ENCODE results near the gene NAGK. TPM values are rescaled to one million over a fixed set of nuclear protein-coding genes. Genes with fewer than 3 reads are reported as not detected.

The NAGK gene
- total RNA-seq, 1 donor from 2014 or later: 110 TPM

- Histone ChIP-seq H3K4me3 (no peak overlapping the region), H3K4me1 (peaks cover 23% of the 10 kb centered on the region), H3K27me3 (no peaks in the 10 kb centered on the region), H3K36me3 (peaks cover 0 to 21% of the 10 kb centered on the region in 2 donors), H3K27ac (no peak overlapping the region), H3K9me3 (no peaks in the 10 kb centered on the region)
- intact Hi-C loops (cut with DNase I): no loop called here
- TF ChIP-seq, protein P1, sequence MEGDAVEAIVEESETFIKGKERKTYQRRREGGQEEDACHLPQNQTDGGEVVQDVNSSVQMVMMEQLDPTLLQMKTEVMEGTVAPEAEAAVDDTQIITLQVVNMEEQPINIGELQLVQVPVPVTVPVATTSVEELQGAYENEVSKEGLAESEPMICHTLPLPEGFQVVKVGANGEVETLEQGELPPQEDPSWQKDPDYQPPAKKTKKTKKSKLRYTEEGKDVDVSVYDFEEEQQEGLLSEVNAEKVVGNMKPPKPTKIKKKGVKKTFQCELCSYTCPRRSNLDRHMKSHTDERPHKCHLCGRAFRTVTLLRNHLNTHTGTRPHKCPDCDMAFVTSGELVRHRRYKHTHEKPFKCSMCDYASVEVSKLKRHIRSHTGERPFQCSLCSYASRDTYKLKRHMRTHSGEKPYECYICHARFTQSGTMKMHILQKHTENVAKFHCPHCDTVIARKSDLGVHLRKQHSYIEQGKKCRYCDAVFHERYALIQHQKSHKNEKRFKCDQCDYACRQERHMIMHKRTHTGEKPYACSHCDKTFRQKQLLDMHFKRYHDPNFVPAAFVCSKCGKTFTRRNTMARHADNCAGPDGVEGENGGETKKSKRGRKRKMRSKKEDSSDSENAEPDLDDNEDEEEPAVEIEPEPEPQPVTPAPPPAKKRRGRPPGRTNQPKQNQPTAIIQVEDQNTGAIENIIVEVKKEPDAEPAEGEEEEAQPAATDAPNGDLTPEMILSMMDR (IDR thresholded peaks at IDR 0.05): no peak
- TF ChIP-seq POLR2AphosphoS5 (IDR thresholded peaks at IDR 0.05; ENCODE audit: insufficient read depth in 1 of 2, low read depth in 1 of 2): no peak
- TF ChIP-seq POLR2A (IDR thresholded peaks at IDR 0.05): no peak
- no peak for DNase-seq (ENCODE audit: extremely low spot score in 2 of 2)
Observed at GRCh38 chr2:71122387-71123298, 54.2 kb downstream of the NAGK start.

GRCh38 chr2:71125506-71126294 lies 57.3 kb downstream of the NAGK start:
- intact Hi-C loops (cut with DNase I): no loop called here
- H3K4me3 ChIP-seq: no peak overlapping the region
- no peak for DNase-seq (ENCODE audit: extremely low spot score in 2 of 2)
- H3K9me3 ChIP-seq: no peaks in the 10 kb centered on the region
- TF ChIP-seq POLR2A (IDR thresholded peaks at IDR 0.05) (no peak), POLR2AphosphoS5 (IDR thresholded peaks at IDR 0.05; ENCODE audit: insufficient read depth in 1 of 2, low read depth in 1 of 2) (no peak)
- TF ChIP-seq, protein P1 (IDR thresholded peaks at IDR 0.05): no peak
- H3K27ac ChIP-seq: no peak overlapping the region
- peaks cover 36% of the 10 kb centered on the region for H3K4me1 ChIP-seq
- peaks cover 0 to 11% of the 10 kb centered on the region in 2 donors for H3K36me3 ChIP-seq
- no peaks in the 10 kb centered on the region for H3K27me3 ChIP-seq

- TF ChIP-seq POLR2A (IDR thresholded peaks at IDR 0.05) (no peak), POLR2AphosphoS5 (IDR thresholded peaks at IDR 0.05; ENCODE audit: insufficient read depth in 1 of 2, low read depth in 1 of 2) (no peak)
- TF ChIP-seq, protein P1 (IDR thresholded peaks at IDR 0.05): no peak
- Histone ChIP-seq H3K4me1 (peaks cover 40% of the 10 kb centered on the region), H3K4me3 (no peak overlapping the region), H3K27me3 (no peaks in the 10 kb centered on the region), H3K36me3 (no peaks in the 10 kb centered on the region), H3K9me3 (no peaks in the 10 kb centered on the region), H3K27ac (no peak overlapping the region)
- intact Hi-C loops (cut with DNase I): no loop called here
- no peak for DNase-seq (ENCODE audit: extremely low spot score in 2 of 2)
Observed at GRCh38 chr2:71126957-71127356, 58.5 kb downstream of the NAGK start.

Other genes with a start within 250 kb of the NAGK start
- gene CLEC4F, start 248.0 kb upstream of the NAGK start, total RNA-seq: 0.49 TPM
- gene CD207, start 232.8 kb upstream of the NAGK start, total RNA-seq: 2.5 TPM
- not detected for gene VAX2, start 168.1 kb upstream of the NAGK start, total RNA-seq
- not detected for gene ATP6V1B1, start 132.7 kb upstream of the NAGK start, total RNA-seq
- gene ANKRD53, start 90.0 kb upstream of the NAGK start, total RNA-seq: 4.9 TPM
- 29.0 TPM for gene TEX261, start 73.8 kb upstream of the NAGK start, total RNA-seq
- 12.8 TPM for gene MCEE, start 61.6 kb downstream of the NAGK start, total RNA-seq
- 21.6 TPM for gene MPHOSPH10, start 62.0 kb downstream of the NAGK start, total RNA-seq
- 7.6 TPM for gene PAIP2B, start 158.5 kb downstream of the NAGK start, total RNA-seq

All from vagina (tissue), 2 donors.